SK-N-MC (cell line): Measurements from ENCODE around the gene POR.
"Not testable (repeated sequence)": the region's sequence is repeated elsewhere in the genome, so short reads cannot be mapped to it uniquely, and the experiment has no call there.

ENCODE experiments used
- EZH2 ChIP-seq: fragments of 200-600 bp; sonication (generic); IDR thresholded peaks from one replicate; pipeline ENCODE4 v1.6.1; 2017; ENCODE audit warnings: antibody characterized with exemption
- FOXP2 ChIP-seq: optimal IDR thresholded peaks from 2 replicates; pipeline ENCODE3; 2011; ENCODE audit warnings: mild to moderate bottlenecking, moderate library complexity; ENCODE audit not compliant: insufficient read depth; ENCODE audit errors: extremely low read length, control extremely low read depth
- POLR2AphosphoS5 ChIP-seq: IDR thresholded peaks from 2 replicates; pipeline ENCODE4 v1.6.1; 2012; ENCODE audit warnings: mild to moderate bottlenecking, low read depth, low read length, borderline replicate concordance

GRCh38 chr7:75883265-75883824 lies 31.6 kb upstream of the POR start:
- not testable (repeated sequence) for TF ChIP-seq EZH2, POLR2AphosphoS5, FOXP2
